Stimulated activated CD8-positive, alpha-beta memory T cell treated with anti-CD3 and anti-CD28 coated beads, Interleukin-4, amount 100 ng/mL, for 1 hour (primary cell): ENCODE measurements around the gene WASHC2A.
"Not testable (repeated sequence)": the region's sequence is repeated elsewhere in the genome, so short reads cannot be mapped to it uniquely, and the experiment has no call there.

Source experiments
- DNase-seq, 2 donors: peaks; one replicate each; pipeline ENCODE4 v3.0.0-alpha.2; 2020; ENCODE audit warnings: low read depth in 2 of 2, low spot score in 1 of 2

Gene WASHC2A

GRCh38 chr10:50143512-50144174 is 75.9 kb downstream of the WASHC2A start:
- not testable (repeated sequence) for DNase-seq

- DNase-seq, result not testable (repeated sequence)
Observed at GRCh38 chr10:50145575-50145974, 77.8 kb downstream of the WASHC2A start.

GRCh38 chr10:50152792-50153272 is 85.1 kb downstream of the WASHC2A start:
- no peak for DNase-seq

GRCh38 chr10:50157868-50158267 is 90.1 kb downstream of the WASHC2A start:
- DNase-seq, result not testable (repeated sequence)

- DNase-seq, result not testable (repeated sequence)
Observed at GRCh38 chr10:50159856-50160255, 92.1 kb downstream of the WASHC2A start.

- DNase-seq, result not testable (repeated sequence)
Observed at GRCh38 chr10:50165038-50165437, 97.3 kb downstream of the WASHC2A start.

GRCh38 chr10:50167833-50168232 is 100.1 kb downstream of the WASHC2A start:
- not testable (repeated sequence) for DNase-seq

- not testable (repeated sequence) for DNase-seq
Observed at GRCh38 chr10:50169506-50169905, 101.8 kb downstream of the WASHC2A start.

- not testable (repeated sequence) for DNase-seq
Observed at GRCh38 chr10:50174788-50175525, 107.2 kb downstream of the WASHC2A start.
